NB4 (cell line): ENCODE results near the gene OR2AK2.

Source experiments
- DNase-seq: peaks from one replicate; pipeline ENCODE4 v3.0.0; 2010; ENCODE audit warnings: low read depth
- H3K4me3 ChIP-seq: one replicate; pipeline ENCODE4 v1.5.1; 2011; ENCODE audit warnings: mild to moderate bottlenecking, low read depth, low read length, moderate library complexity
- CTCF ChIP-seq: IDR thresholded peaks from one replicate; pipeline ENCODE4 v1.5.1; 2012; ENCODE audit warnings: low read depth, low read length
- MYC ChIP-seq: IDR thresholded peaks from 2 replicates; pipeline ENCODE4 v1.6.1; 2011; ENCODE audit warnings: low read depth, low read length
- POLR2A ChIP-seq: IDR thresholded peaks from 2 replicates; pipeline ENCODE4 v1.6.1; 2011; ENCODE audit warnings: mild to moderate bottlenecking; ENCODE audit not compliant: insufficient read length; ENCODE audit errors: extremely low read depth
- TF ChIP-seq, protein P1 (sequence below): IDR thresholded peaks from 2 replicates; pipeline ENCODE4 v1.6.1; 2011; ENCODE audit warnings: low read depth, low read length

The OR2AK2 gene

DNA sequence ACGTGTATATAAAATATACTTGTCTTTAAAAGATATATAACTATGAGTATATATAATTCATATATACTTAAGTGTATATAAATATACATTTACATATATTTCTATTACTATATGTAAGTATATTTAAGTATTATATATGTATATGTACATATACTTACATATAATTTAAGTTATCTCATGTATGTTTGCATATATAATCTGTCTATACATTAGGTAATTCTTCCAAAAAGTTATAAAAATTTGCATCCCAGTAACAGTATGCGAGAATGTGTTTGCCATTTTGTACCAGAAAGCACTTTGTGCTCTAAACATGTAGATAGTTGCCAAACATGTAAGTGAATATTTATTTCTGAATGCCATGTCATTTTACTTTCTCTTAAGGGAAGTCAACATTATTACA is at the start of gene OR2AK2:
Gene OR2AK2 (plus strand): TSS at position 301 of the 400 bp plus-strand sequence. CDS start 144 bp downstream, outside the sequence.
- no peak within 1 kb of the TSS for H3K4me3 ChIP-seq
- no peak for DNase-seq
- TF ChIP-seq POLR2A = no peak
- no peak for TF ChIP-seq CTCF
- no peak for TF ChIP-seq MYC
- TF ChIP-seq, protein P1, sequence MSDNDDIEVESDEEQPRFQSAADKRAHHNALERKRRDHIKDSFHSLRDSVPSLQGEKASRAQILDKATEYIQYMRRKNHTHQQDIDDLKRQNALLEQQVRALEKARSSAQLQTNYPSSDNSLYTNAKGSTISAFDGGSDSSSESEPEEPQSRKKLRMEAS = no peak

- TF ChIP-seq MYC (no peak), POLR2A (no peak), CTCF (no peak)
- TF ChIP-seq, protein P1 = no peak
- no peak for DNase-seq
These were observed 45.1 kb upstream of the OR2AK2 start, which contains the start of gene OR2T8 for GRCh38 chr1:247919952-247920351. OR2T8 (plus strand) TSS chr1:247920252; CDS start chr1:247921018, 766 bp downstream.

GRCh38 chr1:247923941-247924340 is 41.1 kb upstream of the OR2AK2 start:
- TF ChIP-seq, protein P1 = no peak
- TF ChIP-seq POLR2A = no peak
- TF ChIP-seq CTCF = no peak
- no peak for TF ChIP-seq MYC
- no peak overlapping the region for H3K4me3 ChIP-seq
- no peak for DNase-seq

More at GRCh38 chr1:247919952-247920351, 45.1 kb upstream of the OR2AK2 start, which contains the start of gene OR2T8:
- no peak within 1 kb of the TSS for H3K4me3 ChIP-seq

DNA sequence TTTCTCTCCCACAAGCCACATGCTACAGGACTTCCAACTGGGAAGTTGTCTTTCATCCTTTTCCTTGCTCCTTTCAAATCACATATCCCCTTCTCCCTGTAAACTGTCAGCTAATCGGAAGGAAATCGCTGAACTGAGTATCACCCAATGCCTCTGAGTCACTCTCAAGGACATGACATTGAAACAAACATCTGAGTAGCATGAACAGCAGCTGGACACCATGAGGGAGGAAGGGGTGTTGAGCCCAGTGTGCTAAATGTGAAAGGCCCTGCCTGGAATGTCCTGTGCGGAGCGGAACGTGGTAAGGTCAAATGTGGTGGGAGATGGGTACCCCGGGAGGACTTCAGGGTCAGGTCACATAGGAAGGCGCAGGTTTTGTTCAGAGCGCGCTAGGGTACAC is 40.2 kb upstream of the OR2AK2 start, which contains the start of gene OR2AJ1:
Gene OR2AJ1 (plus strand): TSS at position 22 of the 400 bp plus-strand sequence. CDS start 8,880 bp downstream, outside the sequence.
- no peak within 1 kb of the TSS for H3K4me3 ChIP-seq
- DNase-seq = no peak
- TF ChIP-seq CTCF = no peak
- TF ChIP-seq, protein P1 = no peak

DNA sequence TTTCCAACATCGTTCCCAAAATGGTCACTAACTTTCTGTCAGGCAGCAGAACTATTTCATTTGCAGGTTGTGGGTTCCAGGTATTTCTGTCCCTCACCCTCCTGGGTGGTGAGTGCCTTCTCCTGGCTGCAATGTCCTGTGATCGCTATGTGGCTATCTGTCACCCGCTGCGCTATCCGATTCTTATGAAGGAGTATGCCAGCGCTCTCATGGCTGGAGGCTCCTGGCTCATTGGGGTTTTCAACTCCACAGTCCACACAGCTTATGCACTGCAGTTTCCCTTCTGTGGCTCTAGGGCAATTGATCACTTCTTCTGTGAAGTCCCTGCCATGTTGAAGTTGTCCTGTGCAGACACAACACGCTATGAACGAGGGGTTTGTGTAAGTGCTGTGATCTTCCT is 31.0 kb upstream of the OR2AK2 start:
- no peak overlapping the region for H3K4me3 ChIP-seq
- no peak for DNase-seq
- TF ChIP-seq, protein P1 = no peak
- TF ChIP-seq POLR2A = no peak

- TF ChIP-seq, protein P1 = no peak
- TF ChIP-seq CTCF (no peak), MYC (no peak), POLR2A (no peak)
- no peak overlapping the region for H3K4me3 ChIP-seq
These were observed 29.3 kb upstream of the OR2AK2 start for GRCh38 chr1:247935781-247936180.

More at GRCh38 chr1:247935781-247936180, 29.3 kb upstream of the OR2AK2 start:
- DNase-seq = no peak
